Measurements from ENCODE around the gene SDR39U1.

Gene SDR39U1

GRCh38 chr14:24465805-24466204, 23.2 kb upstream of the SDR39U1 start:
- no peak for DNase-seq (ENCODE audit: low read depth in 1 of 2, low spot score in 1 of 2)
- no peak for TF ChIP-seq SPI1 (IDR thresholded peaks at IDR 0.05; ENCODE audit: borderline replicate concordance, low read depth)
- TF ChIP-seq GABPA (IDR thresholded peaks at IDR 0.05; ENCODE audit: low read depth), result no peak
- TF ChIP-seq, protein P1, sequence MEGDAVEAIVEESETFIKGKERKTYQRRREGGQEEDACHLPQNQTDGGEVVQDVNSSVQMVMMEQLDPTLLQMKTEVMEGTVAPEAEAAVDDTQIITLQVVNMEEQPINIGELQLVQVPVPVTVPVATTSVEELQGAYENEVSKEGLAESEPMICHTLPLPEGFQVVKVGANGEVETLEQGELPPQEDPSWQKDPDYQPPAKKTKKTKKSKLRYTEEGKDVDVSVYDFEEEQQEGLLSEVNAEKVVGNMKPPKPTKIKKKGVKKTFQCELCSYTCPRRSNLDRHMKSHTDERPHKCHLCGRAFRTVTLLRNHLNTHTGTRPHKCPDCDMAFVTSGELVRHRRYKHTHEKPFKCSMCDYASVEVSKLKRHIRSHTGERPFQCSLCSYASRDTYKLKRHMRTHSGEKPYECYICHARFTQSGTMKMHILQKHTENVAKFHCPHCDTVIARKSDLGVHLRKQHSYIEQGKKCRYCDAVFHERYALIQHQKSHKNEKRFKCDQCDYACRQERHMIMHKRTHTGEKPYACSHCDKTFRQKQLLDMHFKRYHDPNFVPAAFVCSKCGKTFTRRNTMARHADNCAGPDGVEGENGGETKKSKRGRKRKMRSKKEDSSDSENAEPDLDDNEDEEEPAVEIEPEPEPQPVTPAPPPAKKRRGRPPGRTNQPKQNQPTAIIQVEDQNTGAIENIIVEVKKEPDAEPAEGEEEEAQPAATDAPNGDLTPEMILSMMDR (IDR thresholded peaks at IDR 0.05; ENCODE audit: insufficient read depth, low read length), result no peak
- no peak for TF ChIP-seq REST (IDR thresholded peaks at IDR 0.05; ENCODE audit: insufficient replicate concordance, low read depth)
- Histone ChIP-seq H3K4me3 (replicated peaks; ENCODE audit: insufficient read depth, low read length) (no peak overlapping the region), H3K27ac (replicated peaks) (no peak overlapping the region), H3K27me3 (ENCODE audit: insufficient read depth, poor library complexity, severe bottlenecking) (no peaks in the 10 kb centered on the region)

- H3K27ac ChIP-seq (replicated peaks), result no peak overlapping the region
- no peak overlapping the region for H3K4me3 ChIP-seq (replicated peaks; ENCODE audit: insufficient read depth, low read length)
- no peaks in the 10 kb centered on the region for H3K27me3 ChIP-seq (ENCODE audit: insufficient read depth, poor library complexity, severe bottlenecking)
- no peak for DNase-seq (ENCODE audit: low read depth in 1 of 2, low spot score in 1 of 2)
- TF ChIP-seq REST (IDR thresholded peaks at IDR 0.05; ENCODE audit: insufficient replicate concordance, low read depth), result no peak
- no peak for TF ChIP-seq POLR2AphosphoS5 (IDR thresholded peaks at IDR 0.05; ENCODE audit: low read depth)
- no peak for TF ChIP-seq GABPA (IDR thresholded peaks at IDR 0.05; ENCODE audit: low read depth)
- TF ChIP-seq SPI1 (IDR thresholded peaks at IDR 0.05; ENCODE audit: borderline replicate concordance, low read depth), result no peak
- TF ChIP-seq, protein P1 (IDR thresholded peaks at IDR 0.05; ENCODE audit: insufficient read depth, low read length), result no peak
Observed at GRCh38 chr14:24465368-24465767, 22.8 kb upstream of the SDR39U1 start.

DNA sequence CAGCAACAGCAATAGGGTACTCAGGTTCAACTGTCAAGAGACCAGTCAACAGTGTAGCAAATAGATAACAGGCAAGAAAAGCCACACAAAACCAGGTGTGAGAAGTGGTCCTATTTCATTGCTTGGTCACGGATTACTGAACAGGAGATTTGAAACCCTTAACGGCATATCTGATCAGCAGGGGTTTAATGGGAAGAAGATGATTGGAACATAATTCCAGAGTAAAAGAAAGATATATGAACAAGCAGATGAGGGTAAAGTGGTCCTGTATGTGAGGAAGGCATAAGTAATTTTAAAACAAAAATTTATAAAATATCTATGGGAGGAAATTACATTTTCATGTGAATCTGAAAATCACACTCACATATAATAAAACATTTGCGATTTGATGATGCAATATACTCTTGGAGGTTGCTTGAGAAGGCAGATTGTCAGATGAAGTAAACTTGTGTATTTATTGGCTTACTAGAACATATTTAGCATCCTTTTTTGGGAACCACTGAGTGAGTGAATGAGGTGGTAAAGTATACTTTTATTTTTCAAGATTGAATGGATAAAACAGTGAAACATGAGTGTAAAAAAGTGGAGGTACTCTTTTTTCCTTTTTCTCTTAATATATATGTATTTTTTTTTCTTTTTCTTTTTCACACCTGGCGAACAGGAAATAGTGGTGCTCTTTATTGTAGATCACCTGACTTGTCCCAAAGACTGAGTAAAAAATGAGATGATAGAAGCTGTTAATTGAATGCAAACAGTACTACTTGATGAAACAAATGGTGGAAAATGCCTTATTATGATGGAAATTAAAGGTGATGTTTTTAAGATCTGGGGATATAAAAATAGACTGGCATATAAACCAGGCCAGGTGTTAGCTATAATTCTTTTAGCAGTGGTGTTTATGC, 21.6 kb upstream of the SDR39U1 start:
- Histone ChIP-seq H3K27me3 (ENCODE audit: insufficient read depth, poor library complexity, severe bottlenecking) (no peaks in the 10 kb centered on the region), H3K27ac (replicated peaks) (no peak overlapping the region), H3K4me3 (replicated peaks; ENCODE audit: insufficient read depth, low read length) (no peak overlapping the region)
- DNase-seq (ENCODE audit: low read depth in 1 of 2, low spot score in 1 of 2), result no peak
- TF ChIP-seq GABPA (IDR thresholded peaks at IDR 0.05; ENCODE audit: low read depth) (no peak), POLR2AphosphoS5 (IDR thresholded peaks at IDR 0.05; ENCODE audit: low read depth) (no peak), REST (IDR thresholded peaks at IDR 0.05; ENCODE audit: insufficient replicate concordance, low read depth) (no peak), SPI1 (IDR thresholded peaks at IDR 0.05; ENCODE audit: borderline replicate concordance, low read depth) (no peak)
- TF ChIP-seq, protein P1 (IDR thresholded peaks at IDR 0.05; ENCODE audit: insufficient read depth, low read length), result no peak

Measured in HL-60 (cell line).